ENCODE measurements around the gene IQCF2. TPM values are rescaled to one million over a fixed set of nuclear protein-coding genes. Genes with fewer than 3 reads are reported as not detected.

Gene IQCF2
- total and polyA plus RNA-seq, 9 of the 15 experiments (the other 6 are each of a cell fraction or from before 2014, with no cell fraction given): not detected

- no peaks in the 10 kb centered on the region for H3K79me2 ChIP-seq (ENCODE audit: control insufficient read depth, insufficient read depth, low read length)
- no peak overlapping the region for H3K9ac ChIP-seq (ENCODE audit: insufficient read depth in 1 of 2, low read depth in 2 of 2, low read length in 2 of 2)
- no peak for TF ChIP-seq ZNF830 (CRISPR knock-in tag; IDR thresholded peaks at IDR 0.05)
- no peak for TF ChIP-seq RBM34 (IDR thresholded peaks at IDR 0.05; ENCODE audit: borderline replicate concordance, insufficient read depth, low read length)
- TF ChIP-seq, protein P1, sequence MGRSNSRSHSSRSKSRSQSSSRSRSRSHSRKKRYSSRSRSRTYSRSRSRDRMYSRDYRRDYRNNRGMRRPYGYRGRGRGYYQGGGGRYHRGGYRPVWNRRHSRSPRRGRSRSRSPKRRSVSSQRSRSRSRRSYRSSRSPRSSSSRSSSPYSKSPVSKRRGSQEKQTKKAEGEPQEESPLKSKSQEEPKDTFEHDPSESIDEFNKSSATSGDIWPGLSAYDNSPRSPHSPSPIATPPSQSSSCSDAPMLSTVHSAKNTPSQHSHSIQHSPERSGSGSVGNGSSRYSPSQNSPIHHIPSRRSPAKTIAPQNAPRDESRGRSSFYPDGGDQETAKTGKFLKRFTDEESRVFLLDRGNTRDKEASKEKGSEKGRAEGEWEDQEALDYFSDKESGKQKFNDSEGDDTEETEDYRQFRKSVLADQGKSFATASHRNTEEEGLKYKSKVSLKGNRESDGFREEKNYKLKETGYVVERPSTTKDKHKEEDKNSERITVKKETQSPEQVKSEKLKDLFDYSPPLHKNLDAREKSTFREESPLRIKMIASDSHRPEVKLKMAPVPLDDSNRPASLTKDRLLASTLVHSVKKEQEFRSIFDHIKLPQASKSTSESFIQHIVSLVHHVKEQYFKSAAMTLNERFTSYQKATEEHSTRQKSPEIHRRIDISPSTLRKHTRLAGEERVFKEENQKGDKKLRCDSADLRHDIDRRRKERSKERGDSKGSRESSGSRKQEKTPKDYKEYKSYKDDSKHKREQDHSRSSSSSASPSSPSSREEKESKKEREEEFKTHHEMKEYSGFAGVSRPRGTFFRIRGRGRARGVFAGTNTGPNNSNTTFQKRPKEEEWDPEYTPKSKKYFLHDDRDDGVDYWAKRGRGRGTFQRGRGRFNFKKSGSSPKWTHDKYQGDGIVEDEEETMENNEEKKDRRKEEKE (IDR thresholded peaks at IDR 0.05; ENCODE audit: borderline replicate concordance in 1 of 2, control insufficient read depth in 1 of 2, low read depth in 2 of 2, low read length in 1 of 2): no peak
- no peak for TF ChIP-seq EHMT2 (IDR thresholded peaks at IDR 0.05)
- no peak for TF ChIP-seq ZC3H4 (CRISPR knock-in tag; IDR thresholded peaks at IDR 0.05; ENCODE audit: borderline replicate concordance)
- TF ChIP-seq, protein P2, sequence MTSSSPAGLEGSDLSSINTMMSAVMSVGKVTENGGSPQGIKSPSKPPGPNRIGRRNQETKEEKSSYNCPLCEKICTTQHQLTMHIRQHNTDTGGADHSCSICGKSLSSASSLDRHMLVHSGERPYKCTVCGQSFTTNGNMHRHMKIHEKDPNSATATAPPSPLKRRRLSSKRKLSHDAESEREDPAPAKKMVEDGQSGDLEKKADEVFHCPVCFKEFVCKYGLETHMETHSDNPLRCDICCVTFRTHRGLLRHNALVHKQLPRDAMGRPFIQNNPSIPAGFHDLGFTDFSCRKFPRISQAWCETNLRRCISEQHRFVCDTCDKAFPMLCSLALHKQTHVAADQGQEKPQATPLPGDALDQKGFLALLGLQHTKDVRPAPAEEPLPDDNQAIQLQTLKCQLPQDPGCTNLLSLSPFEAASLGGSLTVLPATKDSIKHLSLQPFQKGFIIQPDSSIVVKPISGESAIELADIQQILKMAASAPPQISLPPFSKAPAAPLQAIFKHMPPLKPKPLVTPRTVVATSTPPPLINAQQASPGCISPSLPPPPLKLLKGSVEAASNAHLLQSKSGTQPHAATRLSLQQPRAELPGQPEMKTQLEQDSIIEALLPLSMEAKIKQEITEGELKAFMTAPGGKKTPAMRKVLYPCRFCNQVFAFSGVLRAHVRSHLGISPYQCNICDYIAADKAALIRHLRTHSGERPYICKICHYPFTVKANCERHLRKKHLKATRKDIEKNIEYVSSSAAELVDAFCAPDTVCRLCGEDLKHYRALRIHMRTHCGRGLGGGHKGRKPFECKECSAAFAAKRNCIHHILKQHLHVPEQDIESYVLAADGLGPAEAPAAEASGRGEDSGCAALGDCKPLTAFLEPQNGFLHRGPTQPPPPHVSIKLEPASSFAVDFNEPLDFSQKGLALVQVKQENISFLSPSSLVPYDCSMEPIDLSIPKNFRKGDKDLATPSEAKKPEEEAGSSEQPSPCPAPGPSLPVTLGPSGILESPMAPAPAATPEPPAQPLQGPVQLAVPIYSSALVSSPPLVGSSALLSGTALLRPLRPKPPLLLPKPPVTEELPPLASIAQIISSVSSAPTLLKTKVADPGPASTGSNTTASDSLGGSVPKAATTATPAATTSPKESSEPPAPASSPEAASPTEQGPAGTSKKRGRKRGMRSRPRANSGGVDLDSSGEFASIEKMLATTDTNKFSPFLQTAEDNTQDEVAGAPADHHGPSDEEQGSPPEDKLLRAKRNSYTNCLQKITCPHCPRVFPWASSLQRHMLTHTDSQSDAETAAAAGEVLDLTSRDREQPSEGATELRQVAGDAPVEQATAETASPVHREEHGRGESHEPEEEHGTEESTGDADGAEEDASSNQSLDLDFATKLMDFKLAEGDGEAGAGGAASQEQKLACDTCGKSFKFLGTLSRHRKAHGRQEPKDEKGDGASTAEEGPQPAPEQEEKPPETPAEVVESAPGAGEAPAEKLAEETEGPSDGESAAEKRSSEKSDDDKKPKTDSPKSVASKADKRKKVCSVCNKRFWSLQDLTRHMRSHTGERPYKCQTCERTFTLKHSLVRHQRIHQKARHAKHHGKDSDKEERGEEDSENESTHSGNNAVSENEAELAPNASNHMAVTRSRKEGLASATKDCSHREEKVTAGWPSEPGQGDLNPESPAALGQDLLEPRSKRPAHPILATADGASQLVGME (CRISPR knock-in tag; IDR thresholded peaks at IDR 0.05): no peak
- H3K27me3 ChIP-seq (ENCODE audit: control insufficient read depth in 2 of 2, insufficient read depth in 2 of 2, low read length in 2 of 2): no peaks in the 10 kb centered on the region; a peak in 2 of 5 replicates
- BruUV-seq (replicated peaks): no TSS peak
- H2AFZ ChIP-seq (ENCODE audit: low read depth, low read length): no peak overlapping the region
- ChIA-PET CTCF (ENCODE audit: low intra/inter-chr PET ratio) (no interaction called here), POLR2A (no interaction called here)
- H3K9me1 ChIP-seq (ENCODE audit: control insufficient read depth, insufficient read depth, low read length): no peaks in the 10 kb centered on the region
- DNase-seq (ENCODE audit: extremely low read depth in 1 of 4, low spot score in 3 of 4) (no peak), ATAC-seq (no peak), FAIRE-seq (no peak)
- H3K4me1 ChIP-seq (replicated peaks in 1 of 2; ENCODE audit: control insufficient read depth in 2 of 2, insufficient read depth in 2 of 2, low read length in 2 of 2): no peaks in the 10 kb centered on the region; a peak in 1 of 5 replicates
- H3K9me3 ChIP-seq (replicated peaks; ENCODE audit: control insufficient read depth, insufficient read depth, low read depth, low read length): no peaks in the 10 kb centered on the region
- in situ Hi-C loops (cut with MboI): no loop called here
- intact Hi-C loops (cut with micrococcal nuclease): no loop called here
- no peak overlapping the region for H3K4me3 ChIP-seq
- WGBS (ENCODE audit: insufficient coverage, low coverage, missing lambda C conversion rate): 0% methylated on average over 2 of the region's 2 CpGs
- H3K36me3 ChIP-seq (ENCODE audit: control insufficient read depth, insufficient read depth, low read length): no peaks in the 10 kb centered on the region
- H3K27ac ChIP-seq (ENCODE audit: extremely low read depth, low read depth, low read length): no peak overlapping the region
- H3K4me2 ChIP-seq (ENCODE audit: insufficient read depth, low read length): no peak overlapping the region
- no peaks in the 10 kb centered on the region for H4K20me1 ChIP-seq (replicated peaks; ENCODE audit: control insufficient read depth, insufficient read depth, low read length)
These were observed 26.2 kb downstream of the IQCF2 start for GRCh38 chr3:51887620-51888019.

All from K562 (cell line).